ENCODE data around the gene ITPR2. TPM values are rescaled to one million over a fixed set of nuclear protein-coding genes. Genes with fewer than 3 reads are reported as not detected.

ITPR2 gene
- total RNA-seq, 3 donors from 2014 or later (not counting 1 experiment from before 2014, with no cell fraction given), result 59.1 to 70.7 (median 68.2) TPM

DNA sequence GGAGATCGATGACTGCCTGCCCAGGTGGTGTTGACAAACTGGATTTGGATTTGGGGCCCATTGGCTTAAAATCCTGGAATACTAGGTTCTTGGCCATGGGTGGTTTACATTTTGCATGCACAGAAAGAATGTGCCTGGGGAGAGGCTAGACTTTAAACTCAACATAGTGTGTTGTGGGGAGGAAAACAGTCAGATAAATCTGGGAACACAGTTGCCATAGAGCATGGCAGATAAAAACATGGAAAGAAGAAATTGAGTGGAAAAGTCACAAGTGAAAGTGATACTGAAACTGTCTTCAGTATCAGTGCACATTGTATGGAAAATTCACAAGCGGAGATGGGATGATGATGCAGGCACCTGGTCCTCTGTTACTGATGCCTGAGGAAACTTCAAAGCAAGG lies 542.4 kb downstream of the ITPR2 start:
- no peaks in the 10 kb centered on the region for H3K36me3 ChIP-seq (ENCODE audit: control insufficient read depth, insufficient read depth, low read length)
- no peaks in the 10 kb centered on the region for H3K9me3 Mint-ChIP-seq
- H3K4me3 ChIP-seq (ENCODE audit: low read length), result no peak overlapping the region
- H3K27ac ChIP-seq (ENCODE audit: low read length), result no peak overlapping the region
- no peaks in the 10 kb centered on the region for H3K36me3 Mint-ChIP-seq
- H3K4me1 Mint-ChIP-seq, result no peaks in the 10 kb centered on the region
- H3K27me3 Mint-ChIP-seq (ENCODE audit: low read depth in 2 of 2), result peaks cover 0 to 4% of the 10 kb centered on the region in 2 donors
- no peaks in the 10 kb centered on the region for H3K27me3 ChIP-seq (ENCODE audit: control insufficient read depth, insufficient read depth, low read length)
- no peak overlapping the region for H3K27ac Mint-ChIP-seq
- 84% methylated on average over 2 of the region's 2 CpGs for WGBS (ENCODE audit: insufficient coverage)
- no peak overlapping the region for H3K4me3 Mint-ChIP-seq
- TF ChIP-seq, protein P1, sequence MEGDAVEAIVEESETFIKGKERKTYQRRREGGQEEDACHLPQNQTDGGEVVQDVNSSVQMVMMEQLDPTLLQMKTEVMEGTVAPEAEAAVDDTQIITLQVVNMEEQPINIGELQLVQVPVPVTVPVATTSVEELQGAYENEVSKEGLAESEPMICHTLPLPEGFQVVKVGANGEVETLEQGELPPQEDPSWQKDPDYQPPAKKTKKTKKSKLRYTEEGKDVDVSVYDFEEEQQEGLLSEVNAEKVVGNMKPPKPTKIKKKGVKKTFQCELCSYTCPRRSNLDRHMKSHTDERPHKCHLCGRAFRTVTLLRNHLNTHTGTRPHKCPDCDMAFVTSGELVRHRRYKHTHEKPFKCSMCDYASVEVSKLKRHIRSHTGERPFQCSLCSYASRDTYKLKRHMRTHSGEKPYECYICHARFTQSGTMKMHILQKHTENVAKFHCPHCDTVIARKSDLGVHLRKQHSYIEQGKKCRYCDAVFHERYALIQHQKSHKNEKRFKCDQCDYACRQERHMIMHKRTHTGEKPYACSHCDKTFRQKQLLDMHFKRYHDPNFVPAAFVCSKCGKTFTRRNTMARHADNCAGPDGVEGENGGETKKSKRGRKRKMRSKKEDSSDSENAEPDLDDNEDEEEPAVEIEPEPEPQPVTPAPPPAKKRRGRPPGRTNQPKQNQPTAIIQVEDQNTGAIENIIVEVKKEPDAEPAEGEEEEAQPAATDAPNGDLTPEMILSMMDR (IDR thresholded peaks at IDR 0.05), result no peak
- DNase-seq (no peak), ATAC-seq (no peak)
- H3K9me3 ChIP-seq (ENCODE audit: control insufficient read depth, insufficient read depth, low read length), result no peaks in the 10 kb centered on the region
- no peaks in the 10 kb centered on the region for H3K4me1 ChIP-seq (ENCODE audit: control insufficient read depth, insufficient read depth, low read length)
- intact Hi-C loops (cut with micrococcal nuclease), result no loop called here

DNA sequence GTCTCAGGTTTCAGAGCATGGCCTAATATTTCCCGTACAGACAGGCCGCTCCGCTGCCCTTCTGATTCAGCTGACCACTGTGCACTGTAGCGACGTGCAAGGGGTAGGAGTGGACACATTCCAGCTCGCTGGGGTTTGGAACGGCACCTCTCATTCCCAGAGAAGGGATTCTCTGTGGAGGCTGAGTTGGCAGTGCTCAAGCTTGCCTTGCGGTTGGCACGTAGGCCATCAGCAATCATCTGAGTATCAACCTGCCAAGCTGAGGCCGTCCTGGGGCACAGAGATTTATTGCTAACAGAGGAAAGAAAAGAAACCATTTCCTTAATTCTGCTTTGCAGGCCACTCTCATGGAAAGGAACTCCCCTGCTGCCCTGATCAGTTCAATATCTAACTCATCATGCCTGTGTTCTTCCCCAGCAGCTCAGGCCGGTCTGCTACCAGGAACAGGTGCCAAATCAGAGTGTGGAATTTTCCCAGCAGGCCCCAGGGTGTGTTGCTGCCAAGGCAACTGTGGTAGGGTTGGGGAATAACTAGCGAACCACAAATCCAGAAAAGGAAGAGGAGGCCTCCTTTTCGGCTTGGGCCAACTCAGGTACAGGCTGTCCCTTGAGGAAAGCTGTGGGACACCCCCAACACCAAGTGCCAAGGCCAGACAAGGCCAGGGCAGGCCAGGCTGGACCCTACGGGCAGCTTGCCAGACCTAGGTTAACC lies 545.2 kb downstream of the ITPR2 start:
- TF ChIP-seq, protein P1 (IDR thresholded peaks at IDR 0.05), result no peak
- Mint-ChIP-seq H3K4me1 (no peaks in the 10 kb centered on the region), H3K27ac (no peak overlapping the region), H3K9me3 (no peaks in the 10 kb centered on the region), H3K27me3 (ENCODE audit: low read depth in 2 of 2) (peaks cover 0 to 4% of the 10 kb centered on the region in 2 donors), H3K36me3 (no peaks in the 10 kb centered on the region), H3K4me3 (no peak overlapping the region)
- intact Hi-C loops (cut with micrococcal nuclease), result no loop called here
- 74% methylated on average over 14 of the region's 14 CpGs for WGBS (ENCODE audit: insufficient coverage)
- no peak for DNase-seq
- Histone ChIP-seq H3K4me3 (ENCODE audit: low read length) (no peak overlapping the region), H3K27ac (ENCODE audit: low read length) (no peak overlapping the region), H3K4me1 (ENCODE audit: control insufficient read depth, insufficient read depth, low read length) (no peaks in the 10 kb centered on the region), H3K27me3 (ENCODE audit: control insufficient read depth, insufficient read depth, low read length) (no peaks in the 10 kb centered on the region), H3K9me3 (ENCODE audit: control insufficient read depth, insufficient read depth, low read length) (no peaks in the 10 kb centered on the region), H3K36me3 (ENCODE audit: control insufficient read depth, insufficient read depth, low read length) (no peaks in the 10 kb centered on the region)
- no peak for ATAC-seq

Other genes with a start within 250 kb of the ITPR2 start
- 10 to 100 TPM; 17.5 to 20.8 (median 19.8) TPM for gene INTS13, start 104.8 kb upstream of the ITPR2 start, total RNA-seq
- 10 to 100 TPM; 43.3 to 59.9 (median 45.3) TPM for gene FGFR1OP2, start 105.3 kb upstream of the ITPR2 start, total RNA-seq
- 10 to 100 TPM; 32.1 to 48.4 (median 42.6) TPM for gene TM7SF3, start 181.2 kb upstream of the ITPR2 start, total RNA-seq
- gene MED21, start 189.4 kb upstream of the ITPR2 start, total RNA-seq, result 10 to 100 TPM; 82.7 to 95.9 (median 93.8) TPM
- not detected for gene C12orf71, start 249.4 kb upstream of the ITPR2 start, total RNA-seq